ENCODE results near the gene PLEKHD1.

- TF ChIP-seq CTCF (conservative IDR thresholded peaks at IDR 0.05 in 1 of 2, IDR thresholded peaks at IDR 0.05 in 1 of 2; ENCODE audit: low read depth in 1 of 2, low read length in 2 of 2), result no peak
- no peak for TF ChIP-seq EZH2 (IDR thresholded peaks at IDR 0.05; ENCODE audit: low read length, missing control alignments)
These were observed 56.3 kb downstream of the PLEKHD1 start for GRCh38 chr14:69540654-69541335.

All from fibroblast of lung (primary cell).